H1 (cell line): Measurements from ENCODE around the gene NELL1. TPM values are rescaled to one million over a fixed set of nuclear protein-coding genes. Genes with fewer than 3 reads are reported as not detected.

Experiments
- CTCF ChIA-PET: fragments of 300-600 bp; sonication (Branson Sonifier 250); formaldehyde crosslinking; loops from one replicate; lab custom pipeline; 2021; ENCODE audit not compliant: partially characterized antibody; lab: Charles Lee
- POLR2A ChIA-PET: fragments of 300-600 bp; sonication (Branson Sonifier 250); formaldehyde crosslinking; loops from one replicate; lab custom pipeline; 2021; ENCODE audit warnings: inconsistent platforms; ENCODE audit not compliant: partially characterized antibody; lab: Charles Lee
- DNase-seq, 2 experiments: peaks; one replicate each; pipeline versions ENCODE4 v3.0.0 to v3.0.0-alpha.2; 2010 to 2022; ENCODE audit warnings: low spot score in 2 of 2, low read depth in 1 of 2, mixed read lengths in 1 of 2
- FAIRE-seq: peaks from 2 replicates; lab custom pipeline; 2011; peaks lifted over from hg19 to GRCh38; lab: Jason Lieb, UNC
- H2AFZ ChIP-seq: 2 replicates; pipeline ENCODE4 v1.8.1; 2012; ENCODE audit warnings: low read length, inconsistent platforms
- H2AK5ac ChIP-seq: 2 replicates; pipeline ENCODE4 v1.6.1; 2013; ENCODE audit warnings: low read depth, low read length
- H2BK120ac ChIP-seq: replicated peaks from 2 replicates; pipeline ENCODE3; 2013; ENCODE audit warnings: low read depth, low read length, inconsistent platforms
- H2BK12ac ChIP-seq: 2 replicates; pipeline ENCODE4 v1.6.1; 2013; ENCODE audit warnings: low read depth, low read length
- H2BK15ac ChIP-seq: 2 replicates; pipeline ENCODE4 v1.6.1; 2013; ENCODE audit warnings: low read length
- H2BK20ac ChIP-seq: 2 replicates; pipeline ENCODE4 v1.6.1; 2013; ENCODE audit warnings: low read length
- H2BK5ac ChIP-seq: 2 replicates; pipeline ENCODE4 v1.6.1; 2013; ENCODE audit warnings: low read depth, low read length
- H3K14ac ChIP-seq: 2 replicates; pipeline ENCODE4 v1.6.1; 2013; ENCODE audit warnings: inconsistent platforms; ENCODE audit not compliant: insufficient read length
- H3K18ac ChIP-seq: 2 replicates; pipeline ENCODE4 v1.6.1; 2013; ENCODE audit warnings: low read length; ENCODE audit errors: extremely low read depth
- H3K23ac ChIP-seq: 2 replicates; pipeline ENCODE4 v1.6.1; 2013; ENCODE audit warnings: inconsistent platforms; ENCODE audit not compliant: insufficient read length
- H3K23me2 ChIP-seq: 2 replicates; pipeline ENCODE4 v1.6.1; 2013; ENCODE audit warnings: low read depth, low read length
- H3K27ac ChIP-seq: 2 replicates; pipeline ENCODE4 v1.6.1; 2011; ENCODE audit warnings: low read depth, low read length, inconsistent platforms
- H3K27me3 ChIP-seq, 4 experiments: replicated peaks in 1 of 4; 1 replicate in 1 of 4; 2 replicates in 3 of 4; pipeline versions ENCODE4 v1.6.1 to v1.8.1; 2011 to 2013; ENCODE audit warnings: low read length in 3 of 4, mild to moderate bottlenecking in 3 of 4, inconsistent platforms in 2 of 4, mixed read lengths in 2 of 4, moderate library complexity in 1 of 4; ENCODE audit not compliant: control insufficient read depth in 3 of 4, insufficient read depth in 3 of 4; ENCODE audit errors: extremely low read depth in 1 of 4
- H3K36me3 ChIP-seq, 4 experiments: 2 replicates each; pipeline versions ENCODE4 v1.6.1 to v1.8.1; 2011 to 2013; ENCODE audit warnings: mild to moderate bottlenecking in 4 of 4, low read length in 3 of 4, moderate library complexity in 2 of 4, control low read depth in 1 of 4, inconsistent platforms in 1 of 4; ENCODE audit not compliant: insufficient read depth in 4 of 4, control insufficient read depth in 2 of 4
- H3K4ac ChIP-seq: replicated peaks from 2 replicates; pipeline ENCODE3; 2013; ENCODE audit warnings: low read length, low read depth, mixed read lengths, inconsistent platforms; ENCODE audit not compliant: insufficient read length
- H3K4me1 ChIP-seq, 4 experiments: replicated peaks in 1 of 4; 1 replicate in 1 of 4; 2 replicates in 3 of 4; pipeline versions ENCODE4 v1.6.1 to v1.8.1; 2011 to 2013; ENCODE audit warnings: low read length in 3 of 4, inconsistent platforms in 2 of 4, mixed read lengths in 1 of 4; ENCODE audit not compliant: insufficient read depth in 4 of 4, control insufficient read depth in 3 of 4
- H3K4me2 ChIP-seq, 2 experiments: 2 replicates each; pipeline versions ENCODE4 v1.6.1 to v1.8.1; 2011 to 2013; ENCODE audit warnings: low read depth in 2 of 2, low read length in 2 of 2, control low read depth in 1 of 2, inconsistent platforms in 1 of 2, mild to moderate bottlenecking in 1 of 2; ENCODE audit not compliant: insufficient read depth in 1 of 2
- H3K4me3 ChIP-seq, 4 experiments: fragments of 200-600, 300-600 bp in 1 of 4; sonication (generic), shearing (Covaris generic), sonication (Bioruptor Twin) in 1 of 4; 2 replicates each; pipeline versions ENCODE4 v1.5.1 to v1.8.1; 2011 to 2016; ENCODE audit warnings: low read length in 4 of 4, low read depth in 3 of 4, control low read depth in 2 of 4, inconsistent platforms in 2 of 4, mild to moderate bottlenecking in 2 of 4, mixed read lengths in 1 of 4, moderate library complexity in 1 of 4; ENCODE audit not compliant: insufficient read depth in 2 of 4; ENCODE audit errors: extremely low read depth in 1 of 4
- H3K56ac ChIP-seq: replicated peaks from 2 replicates; pipeline ENCODE3; 2013; ENCODE audit warnings: low read depth, mild to moderate bottlenecking, mixed read lengths, low read length, inconsistent platforms; ENCODE audit not compliant: insufficient read length
- H3K79me1 ChIP-seq: 2 replicates; pipeline ENCODE4 v1.6.1; 2013; ENCODE audit warnings: low read depth, low read length, control low read depth
- H3K79me2 ChIP-seq, 2 experiments: 2 replicates each; pipeline versions ENCODE4 v1.6.1 to v1.8.1; 2012 to 2013; ENCODE audit warnings: low read length in 2 of 2, mild to moderate bottlenecking in 2 of 2, inconsistent platforms in 1 of 2; ENCODE audit not compliant: insufficient read depth in 2 of 2, control insufficient read depth in 1 of 2
- H3K9ac ChIP-seq, 4 experiments: replicated peaks in 1 of 4; 1 replicate in 1 of 4; 2 replicates in 3 of 4; pipeline versions ENCODE4 v1.6.1 to v1.8.1; 2011 to 2013; ENCODE audit warnings: low read depth in 3 of 4, low read length in 3 of 4, control low read depth in 2 of 4, mild to moderate bottlenecking in 2 of 4, moderate library complexity in 2 of 4, inconsistent platforms in 1 of 4; ENCODE audit errors: extremely low read depth in 1 of 4
- H3K9me3 ChIP-seq, 2 experiments: 2 replicates each; pipeline versions ENCODE4 v1.6.1 to v1.8.1; 2012 to 2013; ENCODE audit warnings: mild to moderate bottlenecking in 2 of 2, moderate library complexity in 2 of 2, control low read depth in 1 of 2, inconsistent platforms in 1 of 2, low read depth in 1 of 2, low read length in 1 of 2, mixed read lengths in 1 of 2; ENCODE audit not compliant: insufficient read depth in 2 of 2
- H4K20me1 ChIP-seq, 2 experiments: replicated peaks in 1 of 2; 2 replicates each; pipeline versions ENCODE3 to v1.8.1; 2011 to 2013; ENCODE audit warnings: inconsistent platforms in 2 of 2, low read length in 2 of 2, mild to moderate bottlenecking in 1 of 2; ENCODE audit not compliant: insufficient read depth in 2 of 2, control insufficient read depth in 1 of 2
- H4K5ac ChIP-seq: 2 replicates; pipeline ENCODE4 v1.6.1; 2013; ENCODE audit warnings: low read length, low read depth, mixed read lengths, inconsistent platforms; ENCODE audit not compliant: insufficient read length
- H4K8ac ChIP-seq: 2 replicates; pipeline ENCODE4 v1.8.0; 2013; ENCODE audit warnings: mild to moderate bottlenecking, moderate library complexity, low read length, inconsistent platforms; ENCODE audit not compliant: insufficient read depth; ENCODE audit errors: extremely low read depth
- H4K91ac ChIP-seq: replicated peaks from 2 replicates; pipeline ENCODE3; 2013; ENCODE audit warnings: low read length, mixed read lengths, inconsistent platforms; ENCODE audit not compliant: insufficient read length
- ASH2L ChIP-seq: fragments of 200-600, 300-600 bp; sonication (generic); IDR thresholded peaks from one replicate; pipeline ENCODE4 v1.7.1; 2017; ENCODE audit warnings: low read length
- EP300 ChIP-seq, 2 experiments: IDR thresholded peaks; 1 replicate in 1 of 2; 2 replicates in 1 of 2; pipeline ENCODE4 v1.6.1; 2011 to 2012; ENCODE audit warnings: low read depth in 2 of 2, low read length in 2 of 2, mild to moderate bottlenecking in 2 of 2, borderline replicate concordance in 1 of 2, inconsistent platforms in 1 of 2, moderate library complexity in 1 of 2
- EZH2 ChIP-seq: fragments of 200-600 bp; sonication (generic); IDR thresholded peaks from 2 replicates; pipeline ENCODE4 v1.7.1; 2012; ENCODE audit warnings: low read depth, mild to moderate bottlenecking, moderate library complexity, low read length, inconsistent platforms; ENCODE audit not compliant: severe bottlenecking
- POLR2A ChIP-seq, 2 experiments: IDR thresholded peaks; 1 replicate in 1 of 2; 2 replicates in 1 of 2; pipeline ENCODE4 v1.6.1; 2011; ENCODE audit warnings: low read depth in 2 of 2, low read length in 2 of 2, mild to moderate bottlenecking in 2 of 2; ENCODE audit errors: control extremely low read depth in 1 of 2
- TAF1 ChIP-seq: IDR thresholded peaks from 2 replicates; pipeline ENCODE4 v1.6.1; 2011; ENCODE audit warnings: mild to moderate bottlenecking, low read depth, low read length
- WGBS, 2 experiments: shearing (Covaris generic) in 1 of 2; methylation state at CpG; one replicate each; pipeline versions ENCODE4 v1.1.6 to v1.1.7; 2013 to 2015; ENCODE audit warnings: low lambda C conversion rate in 2 of 2, mixed read lengths in 2 of 2, inconsistent platforms in 1 of 2, low coverage in 1 of 2, missing lambda C conversion rate in 1 of 2; ENCODE audit not compliant: insufficient replicate concordance in 2 of 2, insufficient coverage in 1 of 2, insufficient read length in 1 of 2; ENCODE audit errors: extremely low coverage in 1 of 2, missing lambda C conversion rate in 1 of 2; 5-methylcytosine and 5-hydroxymethylcytosine counted together
- polyA plus RNA-seq, 7 experiments: library from polyadenylated mRNA; depleted of rRNA in 3 of 7; stranded (reverse) in 5 of 7; unstranded in 2 of 7; fragments of >200 nt in 5 of 7; fragments of 200-250 nt in 2 of 7; gene quantifications; 1 replicate in 5 of 7; 2 replicates in 1 of 7; 4 replicates in 1 of 7; pipeline versions ENCODE4 v1.2.1 to v1.2.3, GENCODE V29; 2011 to 2013; ENCODE audit warnings: missing spikeins in 2 of 7, mixed read lengths in 2 of 7
- total RNA-seq: library from RNA; stranded (reverse); fragmentation: NEBNext Ultra II Directional; extraction: Animal tissue kit (Norgen Biotek cat#: 25700); gene quantifications from 2 replicates; pipeline ENCODE4 v1.2.1, GENCODE V29; 2021
- TF ChIP-seq, protein P1 (sequence below): IDR thresholded peaks from 2 replicates; pipeline ENCODE4 v1.6.1; 2011; ENCODE audit warnings: low read length, improper control_type of control experiment

Gene NELL1
- total and polyA plus RNA-seq, 2 of the 8 experiments (the other 6 are each of a cell fraction or from before 2014, with no cell fraction given): 0.21 TPM; not detected in 1

DNA sequence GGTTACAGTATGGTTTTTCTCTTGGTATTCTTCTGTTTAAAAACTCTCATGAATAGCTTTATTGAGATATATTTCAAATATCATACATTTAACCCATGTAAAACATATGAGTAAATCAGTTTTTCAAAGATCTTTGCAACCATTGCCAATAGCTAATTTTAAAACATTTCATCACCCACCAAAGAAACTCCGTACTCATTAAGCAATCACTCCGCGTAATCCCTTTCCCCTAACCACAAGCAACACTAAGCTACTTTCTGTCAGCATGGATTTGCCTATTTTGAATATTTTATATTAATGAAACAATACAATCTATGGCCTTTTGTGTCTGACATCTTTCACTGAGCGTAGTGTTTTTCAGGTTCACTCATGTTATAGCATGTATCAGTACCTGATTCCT is 825.6 kb downstream of the NELL1 start:
- Histone ChIP-seq H3K36me3 (no peaks in the 10 kb centered on the region), H3K79me2 (no peaks in the 10 kb centered on the region), H4K91ac (no peak overlapping the region), H2AFZ (no peak overlapping the region), H3K79me1 (no peaks in the 10 kb centered on the region), H3K14ac (no peak overlapping the region), H2BK20ac (no peak overlapping the region), H3K9ac (no peak overlapping the region), H3K4ac (no peak overlapping the region), H4K20me1 (no peaks in the 10 kb centered on the region), H2BK12ac (no peak overlapping the region), H3K18ac (no peak overlapping the region), H3K4me3 (no peak overlapping the region), H4K8ac (no peak overlapping the region), H3K23me2 (no peaks in the 10 kb centered on the region), H3K4me1 (no peaks in the 10 kb centered on the region), H3K9me3 (no peaks in the 10 kb centered on the region), H2BK15ac (no peak overlapping the region), H2BK120ac (no peak overlapping the region), H3K23ac (no peak overlapping the region), H3K27ac (no peak overlapping the region), H4K5ac (no peak overlapping the region), H3K4me2 (no peak overlapping the region), H3K27me3 (no peaks in the 10 kb centered on the region), H2BK5ac (no peak overlapping the region), H2AK5ac (no peak overlapping the region), H3K56ac (no peak overlapping the region)
- ChIA-PET POLR2A (no interaction called here), CTCF (interaction anchor here (1.9 kb wide), 1 partner anchor 17 kb away, joined by 7 read pairs; no protein-coding TSS in a partner anchor)
- FAIRE-seq (no peak), DNase-seq (no peak)
- TF ChIP-seq TAF1 (no peak), EP300 (IDR thresholded peaks at IDR 0.05; ENCODE audit: borderline replicate concordance in 1 of 2, low read depth in 2 of 2, low read length in 2 of 2) (no peak), ASH2L (no peak), POLR2A (IDR thresholded peaks at IDR 0.05; ENCODE audit: control extremely low read depth in 1 of 2, low read depth in 2 of 2, low read length in 2 of 2) (no peak), EZH2 (no peak)
- TF ChIP-seq, protein P1, sequence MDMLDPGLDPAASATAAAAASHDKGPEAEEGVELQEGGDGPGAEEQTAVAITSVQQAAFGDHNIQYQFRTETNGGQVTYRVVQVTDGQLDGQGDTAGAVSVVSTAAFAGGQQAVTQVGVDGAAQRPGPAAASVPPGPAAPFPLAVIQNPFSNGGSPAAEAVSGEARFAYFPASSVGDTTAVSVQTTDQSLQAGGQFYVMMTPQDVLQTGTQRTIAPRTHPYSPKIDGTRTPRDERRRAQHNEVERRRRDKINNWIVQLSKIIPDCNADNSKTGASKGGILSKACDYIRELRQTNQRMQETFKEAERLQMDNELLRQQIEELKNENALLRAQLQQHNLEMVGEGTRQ: no peak
- 98% methylated on average over 4 of the region's 4 CpGs; no CpG with 5 or more reads in 1 of the 2 experiments for WGBS, 2 experiments
